ENCODE measurements around the gene CYBC1. TPM values are rescaled to one million over a fixed set of nuclear protein-coding genes. Genes with fewer than 3 reads are reported as not detected.
"Not testable (repeated sequence)": the region's sequence is repeated elsewhere in the genome, so short reads cannot be mapped to it uniquely, and the experiment has no call there.

CYBC1 gene
- total RNA-seq, 1 donor from 2014 or later = 76.7 TPM

DNA sequence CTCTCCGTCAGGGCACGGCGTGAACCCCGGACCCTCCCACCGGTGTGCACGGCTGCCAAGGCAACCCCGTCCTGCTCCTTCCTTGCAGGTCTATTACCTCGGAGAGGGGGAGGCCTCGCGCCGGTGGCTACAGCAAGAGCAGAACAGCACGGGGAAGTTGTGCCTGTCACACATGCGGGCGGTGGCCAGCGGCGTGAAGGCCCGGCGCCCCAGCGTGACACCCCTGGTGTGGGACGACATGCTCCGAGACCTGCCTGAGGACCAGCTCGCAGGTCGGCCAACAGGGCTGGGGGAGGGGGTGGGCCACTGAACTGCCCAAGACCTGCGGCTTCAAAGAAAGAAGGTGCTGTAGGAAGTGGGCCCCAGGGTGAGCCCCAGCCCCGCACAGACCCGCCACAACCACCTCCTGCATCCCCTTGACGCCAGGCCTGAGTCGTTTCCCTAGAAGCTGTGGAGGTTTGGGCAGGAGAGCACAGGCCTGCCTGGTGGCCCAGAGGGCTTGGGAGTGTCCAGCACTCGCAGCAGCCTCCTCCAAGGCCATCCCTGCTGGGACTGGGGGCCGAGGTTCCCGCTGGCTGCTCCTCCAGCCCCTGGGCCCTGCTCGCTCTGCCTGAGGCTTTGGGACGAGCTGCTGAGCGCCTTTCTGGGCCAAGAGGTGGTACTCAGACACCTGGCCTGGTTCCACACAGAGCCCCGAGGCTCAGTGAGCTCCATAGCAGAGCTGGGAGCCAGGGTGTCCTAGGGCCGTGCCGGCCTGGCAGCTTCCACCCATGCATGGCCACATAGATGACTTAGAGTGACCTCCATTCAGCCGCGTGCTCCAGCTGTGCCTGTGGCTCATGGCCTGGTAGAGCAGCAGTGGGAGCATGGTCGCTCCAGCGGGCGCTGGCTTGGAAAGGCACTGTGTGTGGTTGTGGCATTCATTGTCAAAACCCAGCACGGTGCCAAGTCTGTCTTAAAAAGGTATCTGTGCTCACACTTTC lies 14.7 kb downstream of the CYBC1 start:
- DNase-seq (ENCODE audit: extremely low read depth, low read depth, low spot score) = no peak

DNA sequence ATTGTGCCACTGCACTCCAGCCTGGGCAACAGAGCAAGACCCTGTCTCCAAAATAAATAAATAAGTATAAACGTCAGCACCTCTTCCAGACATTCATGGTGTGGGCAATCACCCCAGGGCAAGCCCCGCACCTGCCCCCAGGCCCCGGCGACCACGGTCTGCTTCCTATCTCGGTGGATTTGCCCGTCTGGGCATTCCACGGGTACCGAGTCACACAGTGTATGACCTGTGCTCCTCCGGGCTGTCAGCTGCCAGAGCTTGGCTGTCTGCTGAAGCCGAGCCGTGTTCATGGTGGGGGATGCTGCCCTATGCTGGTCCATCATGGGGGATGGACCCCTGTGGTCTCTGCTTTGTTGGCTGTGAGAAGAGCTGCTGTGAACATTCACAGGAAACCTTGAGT lies 15.4 kb downstream of the CYBC1 start:
- no peak for DNase-seq (ENCODE audit: extremely low read depth, low read depth, low spot score)

DNA sequence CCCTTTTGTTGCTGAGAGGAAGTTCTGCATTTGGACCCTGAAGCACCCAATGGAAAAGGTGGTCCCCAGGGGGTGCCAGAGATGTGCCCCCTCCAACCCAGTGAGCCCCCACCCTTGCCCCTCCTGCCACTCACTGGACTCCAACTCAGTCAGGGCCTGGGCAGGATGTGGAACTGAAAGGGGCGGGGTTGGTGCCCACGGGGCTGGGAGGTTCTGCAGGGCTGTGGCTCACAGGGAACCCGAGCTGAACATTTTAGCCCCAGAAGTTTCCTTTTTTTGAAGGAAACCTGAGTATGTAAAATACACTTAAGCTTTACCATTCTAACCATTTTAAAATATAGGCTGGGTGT lies 16.4 kb downstream of the CYBC1 start:
- DNase-seq (ENCODE audit: extremely low read depth, low read depth, low spot score) = no peak

GRCh38 chr17:82433560-82434215 lies 16.9 kb downstream of the CYBC1 start:
- no peak for DNase-seq (ENCODE audit: extremely low read depth, low read depth, low spot score)

DNA sequence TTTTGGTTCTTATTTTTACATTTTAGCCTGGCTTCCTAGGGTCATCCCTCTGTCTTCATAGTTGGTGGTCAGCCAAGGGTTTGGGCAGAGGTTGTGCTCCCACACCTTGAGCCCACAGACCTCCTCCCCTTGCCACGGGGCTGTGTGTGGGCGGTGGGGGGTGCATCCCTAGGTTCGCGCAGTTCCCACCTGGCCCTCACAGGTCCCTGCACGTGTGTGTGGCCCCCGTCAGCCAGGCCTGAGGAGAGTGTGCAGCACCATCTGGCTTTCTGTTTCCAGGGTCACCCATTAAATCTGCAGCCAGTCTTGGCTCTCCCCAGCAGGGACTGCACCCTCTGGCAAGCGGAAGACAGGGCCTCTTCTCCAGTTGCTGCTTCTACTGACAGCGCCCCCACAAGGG lies 18.5 kb downstream of the CYBC1 start:
- no peak for DNase-seq (ENCODE audit: extremely low read depth, low read depth, low spot score)

GRCh38 chr17:82429824-82430223 lies 20.7 kb downstream of the CYBC1 start:
- no peak for DNase-seq (ENCODE audit: extremely low read depth, low read depth, low spot score)

- no peak for DNase-seq (ENCODE audit: extremely low read depth, low read depth, low spot score)
These were observed 22.0 kb downstream of the CYBC1 start for GRCh38 chr17:82428546-82428945.

DNA sequence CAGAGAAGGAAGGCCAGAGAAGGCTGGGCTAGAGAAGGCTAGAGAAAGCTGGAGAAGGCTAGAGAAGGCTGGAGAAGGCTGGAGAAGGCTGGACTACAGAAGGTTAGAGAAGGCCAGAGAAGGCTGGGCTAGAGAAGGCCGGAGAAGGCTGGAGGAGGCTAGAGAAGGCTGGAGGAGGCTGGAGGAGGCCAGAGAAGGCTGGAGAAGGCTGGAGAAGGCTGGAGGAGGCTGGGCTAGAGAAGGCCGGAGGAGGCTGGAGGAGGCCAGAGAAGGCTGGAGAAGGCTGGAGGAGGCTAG lies 25.7 kb downstream of the CYBC1 start:
- no peak for DNase-seq (ENCODE audit: extremely low read depth, low read depth, low spot score)

- DNase-seq (ENCODE audit: extremely low read depth, low read depth, low spot score) = no peak
These were observed 26.3 kb downstream of the CYBC1 start for GRCh38 chr17:82424001-82424862.

- no peak for DNase-seq (ENCODE audit: extremely low read depth, low read depth, low spot score)
These were observed 31.0 kb downstream of the CYBC1 start for GRCh38 chr17:82419540-82419939.

DNA sequence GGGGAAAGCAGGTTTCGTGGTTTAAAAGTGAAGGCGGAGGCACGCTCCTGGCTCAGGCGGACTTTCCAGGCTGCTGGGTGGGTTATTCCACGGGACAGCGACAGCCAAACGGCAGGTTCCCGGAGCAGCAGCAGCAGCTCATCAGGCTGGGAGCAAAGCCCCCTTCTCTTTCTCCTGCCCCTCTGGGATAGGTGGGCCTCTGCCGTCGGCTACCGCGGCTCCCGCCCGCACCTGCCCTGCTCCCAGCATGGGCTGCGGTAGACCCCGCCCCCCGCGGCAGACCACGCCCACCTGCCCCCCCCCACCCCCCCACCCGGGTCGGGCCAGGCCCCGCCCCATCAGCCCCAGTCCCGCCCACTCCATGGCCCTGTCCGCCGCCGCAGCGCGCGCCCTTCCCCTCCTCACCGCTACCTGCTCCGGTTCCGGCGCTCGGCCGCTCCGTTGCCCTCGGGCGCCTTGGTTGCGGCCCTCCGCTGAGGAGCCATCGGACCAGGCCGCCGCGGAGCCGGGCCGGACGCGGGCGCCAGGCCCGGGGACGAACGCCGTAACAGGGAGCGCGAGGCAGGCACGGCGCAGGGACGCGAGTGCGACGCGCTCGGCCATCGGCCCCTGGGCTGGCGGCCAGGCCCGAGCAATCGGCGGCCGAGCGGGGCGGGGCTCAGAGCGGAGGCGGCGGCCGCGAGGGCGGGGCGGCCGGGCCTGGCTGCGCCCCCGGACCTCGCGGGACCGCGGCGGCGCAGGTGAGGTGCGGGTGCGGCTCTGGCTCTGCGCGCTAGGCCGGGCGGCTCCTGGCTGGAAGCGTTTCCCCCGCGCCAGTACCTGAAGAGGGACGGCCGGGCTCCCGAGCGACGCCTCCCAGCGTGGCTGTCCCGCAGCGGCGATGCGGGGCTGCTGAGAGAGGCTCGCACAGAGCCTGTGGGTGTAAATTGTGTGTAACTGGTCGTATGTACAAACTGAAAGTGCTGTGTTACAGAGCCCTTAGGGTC lies 32.3 kb downstream of the CYBC1 start, which contains the start of the genes HEXD and OGFOD3:
TSS of gene HEXD (plus strand) at position 347 of the 986 bp plus-strand sequence. CDS start 1,453 bp downstream, outside the sequence.
TSS of gene OGFOD3 (minus strand) at position 586 of the 986 bp plus-strand sequence. CDS start at position 485, 101 bp downstream.
- no peak for DNase-seq (ENCODE audit: extremely low read depth, low read depth, low spot score)

DNA sequence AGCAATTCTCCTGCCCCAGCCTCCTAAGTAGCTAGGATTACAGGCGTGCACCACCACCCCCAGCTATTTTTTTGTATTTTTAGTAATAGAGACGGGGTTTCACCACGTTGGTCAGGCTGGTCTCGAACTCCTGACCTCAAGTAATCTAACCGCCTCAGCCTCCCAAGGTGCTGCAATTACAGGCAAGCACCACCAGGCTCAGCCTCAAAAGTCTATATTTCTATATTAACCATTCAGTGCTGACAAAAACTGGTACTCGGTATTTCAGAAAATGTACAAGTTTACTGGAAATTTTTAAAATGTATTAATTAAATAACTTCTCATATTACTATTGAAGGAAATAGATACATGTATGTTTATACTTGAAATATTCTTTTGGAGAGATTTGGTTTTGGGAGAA lies 33.8 kb downstream of the CYBC1 start:
- no peak for DNase-seq (ENCODE audit: extremely low read depth, low read depth, low spot score)

DNA sequence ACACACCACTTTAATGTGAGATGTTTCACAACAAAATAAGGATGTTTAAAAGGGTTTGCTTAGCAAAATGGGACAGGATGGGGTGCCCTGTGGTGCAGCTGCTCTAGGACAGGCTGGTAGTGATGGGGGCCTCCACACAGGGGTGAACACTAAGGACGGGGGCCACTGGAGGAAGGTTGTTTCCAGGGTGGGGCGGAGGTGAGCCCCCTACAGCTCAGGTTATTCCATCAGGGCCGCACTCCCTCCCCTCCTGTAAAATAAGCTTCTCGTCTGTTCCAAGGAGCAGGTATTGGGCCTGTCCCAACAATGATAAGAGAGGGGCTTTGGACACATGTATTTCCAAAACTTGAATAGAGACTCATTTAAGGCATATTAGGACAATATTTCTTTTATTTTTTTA lies 34.3 kb downstream of the CYBC1 start:
- no peak for DNase-seq (ENCODE audit: extremely low read depth, low read depth, low spot score)

DNA sequence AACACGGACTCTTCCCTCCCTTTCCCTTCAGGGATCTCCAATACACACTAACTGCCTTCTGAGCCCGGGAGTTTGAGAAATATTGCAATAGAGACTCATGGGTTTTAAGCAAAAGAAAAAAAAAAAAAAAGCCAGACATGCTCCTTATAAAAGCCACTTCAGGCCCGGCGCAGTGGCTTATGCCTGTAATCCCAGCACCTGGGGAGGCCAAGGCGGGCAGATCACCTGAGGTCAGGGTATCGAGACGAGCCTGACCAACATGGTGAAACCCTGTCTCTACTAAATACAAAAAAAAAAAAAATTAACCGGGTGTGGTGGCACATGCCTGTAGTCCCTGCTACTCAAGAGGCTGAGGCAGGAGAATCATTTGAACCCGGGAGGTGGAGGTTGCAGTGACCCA lies 34.8 kb downstream of the CYBC1 start:
- DNase-seq (ENCODE audit: extremely low read depth, low read depth, low spot score) = no peak

DNA sequence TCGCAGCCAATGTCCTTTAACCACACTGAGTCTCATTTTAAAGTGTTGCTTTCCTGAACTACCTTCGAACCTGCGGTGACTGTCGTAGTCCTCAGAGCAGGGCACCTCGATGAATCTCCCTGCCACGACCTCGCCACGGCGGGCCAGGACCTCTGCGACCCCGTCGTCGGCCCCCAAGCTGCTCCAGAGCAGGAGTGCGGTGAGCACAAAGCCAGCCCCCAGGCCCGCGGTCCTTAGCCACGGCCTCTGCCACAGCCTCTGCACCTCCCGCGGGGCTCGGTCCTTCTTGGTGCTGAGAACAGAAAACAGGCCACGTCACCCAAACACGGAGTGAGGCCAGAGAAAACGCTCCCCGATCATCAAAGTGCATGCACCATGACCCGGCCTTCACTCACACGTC lies 35.2 kb downstream of the CYBC1 start:
- no peak for DNase-seq (ENCODE audit: extremely low read depth, low read depth, low spot score)

- no peak for DNase-seq (ENCODE audit: extremely low read depth, low read depth, low spot score)
These were observed 35.8 kb downstream of the CYBC1 start for GRCh38 chr17:82414548-82415281.

GRCh38 chr17:82412535-82413520 lies 37.7 kb downstream of the CYBC1 start:
- no peak for DNase-seq (ENCODE audit: extremely low read depth, low read depth, low spot score)

DNA sequence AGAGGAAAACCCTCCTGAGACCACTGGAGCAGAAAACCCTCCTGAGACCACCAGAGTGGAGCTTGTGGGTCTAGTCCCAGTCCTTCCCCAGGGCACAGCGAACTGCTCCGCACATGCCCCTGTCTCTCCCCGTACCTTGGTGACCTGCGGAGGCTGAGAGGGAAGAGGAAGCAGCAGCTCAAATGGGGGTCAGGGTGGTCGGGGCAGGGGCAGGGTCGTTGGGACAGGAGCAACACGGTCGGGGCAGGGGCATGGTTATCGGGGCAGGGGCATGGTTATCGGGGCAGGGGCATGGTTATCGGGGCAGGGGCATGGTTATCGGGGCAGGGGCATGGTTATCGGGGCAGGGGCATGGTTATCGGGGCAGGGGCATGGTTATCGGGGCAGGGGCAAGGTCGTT lies 38.5 kb downstream of the CYBC1 start:
- DNase-seq (ENCODE audit: extremely low read depth, low read depth, low spot score) = not testable (repeated sequence)
